GM12878 (cell line): ENCODE results near the gene SELENOS. TPM values are rescaled to one million over a fixed set of nuclear protein-coding genes. Genes with fewer than 3 reads are reported as not detected.
A peak's percentile ranks its signal among the peaks of the same experiment; 100 is the strongest.

Experiments used
- BCL3 ChIP-seq: IDR thresholded peaks from 2 replicates; pipeline ENCODE4 v1.6.1; 2011; ENCODE audit warnings: borderline replicate concordance, low read depth, mild to moderate bottlenecking, moderate library complexity, low read length; ENCODE audit not compliant: insufficient read depth, poor library complexity, severe bottlenecking
- BMI1 ChIP-seq: fragments of 450-650 bp; IDR thresholded peaks from 2 replicates; pipeline ENCODE4 v1.6.1; 2016; ENCODE audit warnings: mild to moderate bottlenecking, moderate library complexity, borderline replicate concordance
- CHD4 ChIP-seq: fragments of 200-600 bp; sonication (generic); IDR thresholded peaks from 2 replicates; pipeline ENCODE4 v1.6.1; 2016; ENCODE audit warnings: mild to moderate bottlenecking
- EGR1 ChIP-seq, 2 experiments: IDR thresholded peaks; 1 replicate in 1 of 2; 2 replicates in 1 of 2; pipeline ENCODE4 v1.6.1; 2011 to 2012; ENCODE audit warnings: low read depth in 2 of 2, low read length in 2 of 2, borderline replicate concordance in 1 of 2, mild to moderate bottlenecking in 1 of 2, moderate library complexity in 1 of 2
- MAX ChIP-seq: IDR thresholded peaks from 2 replicates; pipeline ENCODE4 v1.6.1; 2012; ENCODE audit warnings: low read depth, low read length, improper control_type of control experiment
- MTA3 ChIP-seq: IDR thresholded peaks from 2 replicates; pipeline ENCODE4 v1.6.1; 2012; ENCODE audit warnings: low read length, inconsistent platforms, borderline replicate concordance
- MXI1 ChIP-seq: fragments of 150-350 bp; IDR thresholded peaks from 2 replicates; pipeline ENCODE4 v1.6.1; 2011; ENCODE audit warnings: low read depth, mild to moderate bottlenecking, inconsistent platforms, low read length, improper control_type of control experiment
- PAX5 ChIP-seq: IDR thresholded peaks from 2 replicates; pipeline ENCODE4 v1.6.1; 2011; ENCODE audit warnings: low read depth, low read length, borderline replicate concordance
- POLR2AphosphoS5 ChIP-seq: IDR thresholded peaks from 2 replicates; pipeline ENCODE4 v1.6.1; 2011; ENCODE audit warnings: mild to moderate bottlenecking, low read length, inconsistent platforms
- SIN3A ChIP-seq: IDR thresholded peaks from 2 replicates; pipeline ENCODE4 v1.6.1; 2012; ENCODE audit warnings: low read depth, low read length, improper control_type of control experiment
- SMC3 ChIP-seq: IDR thresholded peaks from 2 replicates; pipeline ENCODE4 v1.6.1; 2011; ENCODE audit warnings: low read length, improper control_type of control experiment, borderline replicate concordance
- TCF3 ChIP-seq: IDR thresholded peaks from 2 replicates; pipeline ENCODE4 v1.6.1; 2012; ENCODE audit warnings: low read depth, mild to moderate bottlenecking, low read length, borderline replicate concordance; ENCODE audit not compliant: insufficient read depth
- USF2 ChIP-seq: IDR thresholded peaks from 2 replicates; pipeline ENCODE4 v1.6.1; 2011; ENCODE audit warnings: low read depth, low read length, improper control_type of control experiment, borderline replicate concordance
- polyA plus RNA-seq, 11 experiments: library from polyadenylated mRNA; depleted of rRNA in 4 of 11; unstranded in 6 of 11; stranded (reverse) in 5 of 11; fragments of >200 nt; fragmentation: Nextera tagmentation in 4 of 11; fragmentation: Illumina TruSeq in 1 of 11; extraction: Ambion mirVana in 4 of 11; extraction: Trizol in 1 of 11; gene quantifications; 1 replicate in 1 of 11; 2 replicates in 10 of 11; pipeline versions ENCODE4 v1.2.1 to v1.2.3, GENCODE V29; 2011 to 2016; ENCODE audit warnings: inconsistent platforms in 2 of 11, missing spikeins in 2 of 11, low read depth in 1 of 11
- total RNA-seq, 4 experiments: library from RNA; depleted of rRNA in 3 of 4; stranded (reverse); fragments of >200 nt in 3 of 4; fragmentation: Illumina TruSeq in 1 of 4; extraction: Trizol in 1 of 4; gene quantifications; 2 replicates each; pipeline versions ENCODE4 v1.2.1 to v1.2.3, GENCODE V29; 2013 to 2021

The SELENOS gene
- total and polyA plus RNA-seq, 10 of the 15 experiments (the other 5 are each of a cell fraction or from before 2014, with no cell fraction given), result 25.8 to 90.1 (median 37.3) TPM

DNA sequence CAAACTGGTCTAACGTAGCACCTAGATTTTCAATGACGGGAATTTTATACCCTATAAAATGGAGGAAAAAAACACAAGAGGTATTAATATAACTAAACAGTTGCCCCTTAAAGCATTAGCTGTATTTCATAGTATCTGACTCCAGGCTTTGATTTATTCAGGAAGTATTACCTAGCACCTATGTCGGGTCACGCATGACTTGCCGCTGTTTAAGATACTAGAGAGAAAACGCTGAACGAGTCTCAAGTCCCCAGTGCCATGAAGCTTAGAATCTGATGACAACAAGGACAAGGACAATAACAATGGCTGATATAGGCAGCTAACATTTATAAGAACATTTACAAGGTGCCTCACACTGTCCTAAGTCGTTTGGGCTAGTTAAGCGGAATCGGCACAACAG, 15.8 kb upstream of the SELENOS start (continued):
- TF ChIP-seq TCF3 (no peak), USF2 (no peak), CHD4 (no peak), PAX5 (peak; percentile 95), MAX (no peak), MXI1 (no peak), SIN3A (peak; percentile 45; the same call in 1 of the 2 replicates), MTA3 (no peak), EGR1 (IDR thresholded peaks at IDR 0.05; ENCODE audit: borderline replicate concordance in 1 of 2, low read depth in 2 of 2, low read length in 2 of 2) (no peak), BCL3 (no peak), BMI1 (no peak), POLR2AphosphoS5 (peak; percentile 27; the same call in 1 of the 2 replicates), SMC3 (no peak)
